Right hindlimb (tissue), 1 donor: ENCODE data around the gene SYNDIG1L.

Experiments used
- DNase-seq: peaks from one replicate; pipeline ENCODE4 v3.0.0-alpha.2; 2018

The SYNDIG1L gene

GRCh38 chr14:74358176-74358829 lies 67.7 kb downstream of the SYNDIG1L start:
- DNase-seq: no peak

GRCh38 chr14:74357585-74357984 lies 68.4 kb downstream of the SYNDIG1L start:
- DNase-seq: no peak

- no peak for DNase-seq
Observed at GRCh38 chr14:74356892-74357575, 69.0 kb downstream of the SYNDIG1L start.
